HG03039 (cell line): ENCODE measurements around the gene PFDN1.

Experiments
- ATAC-seq: cut with Tn5 transposase; IDR thresholded peaks from one replicate; pipeline ENCODE4 v1.9.1; 2021; ENCODE audit warnings: mild to moderate bottlenecking, moderate library complexity; ENCODE audit not compliant: unreplicated experiment

PFDN1 gene

DNA sequence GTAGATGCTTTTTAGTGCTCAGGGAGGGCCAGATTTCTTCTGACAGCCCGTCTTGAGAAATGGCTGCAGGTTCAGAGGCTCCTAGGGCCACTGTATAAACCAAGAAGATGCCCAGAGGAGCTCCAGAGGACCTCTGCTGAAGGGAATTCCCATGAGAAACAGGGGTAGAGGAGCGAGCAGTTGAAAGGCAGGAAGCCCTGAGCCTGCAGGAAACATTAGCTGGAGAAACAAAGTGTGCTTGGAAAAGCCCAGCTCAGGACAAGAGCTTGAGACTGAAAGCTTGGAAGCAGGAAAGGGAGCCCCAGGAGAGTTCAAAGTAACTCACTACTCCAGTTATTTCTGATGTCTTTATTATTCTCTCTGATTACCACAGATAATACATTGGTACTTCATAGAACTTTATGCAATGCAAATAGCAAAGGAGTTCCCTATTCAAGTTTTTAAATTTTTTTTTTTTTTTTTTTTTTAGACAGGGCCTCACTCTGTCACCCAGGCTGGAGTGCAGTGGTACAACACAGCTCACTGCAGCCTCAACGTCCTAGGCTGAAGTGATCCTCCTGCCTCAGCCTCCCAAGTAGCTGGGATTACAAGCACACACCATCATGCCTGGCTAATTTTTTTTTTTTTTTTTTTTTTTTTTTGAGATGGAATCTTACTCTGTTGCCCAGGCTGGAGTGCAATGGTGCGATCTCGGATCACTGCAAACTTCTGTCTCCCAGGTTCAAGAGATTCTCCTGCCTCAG, 27.0 kb upstream of the PFDN1 start:
- no peak for ATAC-seq

DNA sequence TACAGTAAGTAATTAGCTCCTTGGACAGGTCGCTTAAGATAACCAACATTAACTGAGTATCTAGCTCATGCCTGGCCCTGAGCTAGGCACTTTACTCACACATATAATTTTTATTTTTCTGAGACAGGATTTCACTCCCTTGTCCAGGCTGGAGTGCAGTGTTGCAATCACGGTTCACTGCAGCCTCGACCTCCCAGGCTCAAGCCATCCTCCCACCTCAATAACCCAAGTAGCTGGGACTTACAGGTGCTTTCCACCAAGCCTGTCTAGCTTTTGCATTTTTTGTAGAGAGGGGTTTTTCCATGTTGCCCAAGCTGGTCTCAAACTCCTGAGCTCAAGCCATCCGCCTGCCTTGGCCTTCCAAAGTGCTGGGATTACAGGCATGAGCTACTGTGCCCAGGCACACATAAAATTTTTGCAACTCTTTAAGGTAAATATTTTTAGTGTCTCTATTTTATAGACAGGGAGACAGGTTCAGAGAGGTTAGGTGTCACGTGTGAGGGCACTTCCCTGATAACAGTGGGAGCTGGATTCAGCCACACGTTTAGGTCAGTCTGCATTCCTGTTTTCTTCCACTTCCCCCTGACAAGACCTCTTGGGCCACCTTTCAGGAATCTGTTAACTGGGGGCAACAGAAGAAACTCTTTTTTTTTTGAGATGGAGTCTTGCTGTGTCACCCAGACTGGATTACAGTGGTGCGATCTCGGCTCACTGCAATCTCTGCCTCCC, 25.3 kb upstream of the PFDN1 start:
- no peak for ATAC-seq

DNA sequence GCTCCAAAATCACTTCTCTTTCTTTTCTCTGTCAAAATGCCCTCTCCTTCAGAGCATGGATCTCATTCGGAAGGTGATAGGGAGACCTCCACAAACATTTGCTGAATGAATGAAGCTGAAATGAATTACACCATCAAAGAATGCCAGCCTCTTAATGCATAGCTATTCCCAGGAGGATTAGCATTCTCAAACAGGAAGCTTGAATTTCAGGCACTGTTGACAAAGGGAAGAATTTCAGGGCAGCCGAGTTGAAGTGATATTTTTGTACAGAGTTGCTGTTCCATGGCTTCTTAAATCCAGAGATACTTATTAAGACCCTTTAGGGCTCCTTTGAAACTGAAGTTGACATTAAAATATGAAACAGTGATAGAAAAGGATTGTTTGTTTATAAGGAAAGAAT, 24.7 kb upstream of the PFDN1 start:
- ATAC-seq = no peak

DNA sequence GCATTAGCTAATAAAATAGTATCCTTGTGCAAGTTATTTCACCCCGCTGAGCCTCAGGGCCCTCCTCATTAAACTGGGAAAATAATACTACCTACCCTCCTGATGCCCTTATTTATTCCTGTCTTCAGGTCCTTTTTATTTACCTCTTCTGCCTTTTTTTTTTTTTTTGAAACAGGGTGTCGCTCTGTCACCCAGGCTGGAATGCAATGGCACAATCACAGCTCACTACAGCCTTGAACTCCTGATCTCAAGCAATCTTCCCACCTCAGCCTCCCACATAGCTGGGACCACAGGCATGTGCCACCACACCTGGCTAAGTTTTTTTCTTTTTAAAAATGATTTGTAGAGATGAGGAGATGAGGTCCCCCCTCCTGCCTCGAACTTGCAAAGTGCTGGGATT, 22.6 kb upstream of the PFDN1 start:
- no peak for ATAC-seq

DNA sequence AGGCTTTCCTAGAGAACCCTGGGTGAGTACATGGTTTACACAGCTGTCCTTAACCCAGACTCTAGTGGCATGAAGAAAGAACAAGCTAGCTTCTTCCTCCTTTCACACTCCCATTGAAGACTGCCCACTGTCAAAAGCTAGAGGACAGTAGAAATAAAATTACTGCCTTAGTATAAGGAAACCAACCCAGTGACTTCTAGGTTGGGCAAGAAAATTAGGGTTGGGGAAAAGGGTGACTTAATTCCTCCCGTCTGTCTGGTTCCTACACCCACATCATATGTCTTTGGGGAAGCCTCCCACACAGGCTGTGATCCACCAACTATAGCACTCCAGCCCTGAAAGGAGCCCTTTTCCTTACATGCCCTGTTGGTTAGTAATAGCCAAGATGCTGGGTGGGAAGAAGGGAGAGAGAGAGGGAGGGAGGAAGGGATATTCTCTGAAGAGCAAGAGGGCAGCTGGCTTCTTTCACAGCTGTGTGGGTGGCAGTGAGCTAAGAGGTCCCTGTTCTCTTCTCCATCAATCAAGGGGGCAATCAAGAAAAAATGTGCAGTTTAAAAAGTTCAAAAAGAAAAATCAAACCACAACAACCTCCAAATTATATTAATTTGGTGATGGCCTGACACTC, 21.8 kb upstream of the PFDN1 start:
- ATAC-seq = no peak

DNA sequence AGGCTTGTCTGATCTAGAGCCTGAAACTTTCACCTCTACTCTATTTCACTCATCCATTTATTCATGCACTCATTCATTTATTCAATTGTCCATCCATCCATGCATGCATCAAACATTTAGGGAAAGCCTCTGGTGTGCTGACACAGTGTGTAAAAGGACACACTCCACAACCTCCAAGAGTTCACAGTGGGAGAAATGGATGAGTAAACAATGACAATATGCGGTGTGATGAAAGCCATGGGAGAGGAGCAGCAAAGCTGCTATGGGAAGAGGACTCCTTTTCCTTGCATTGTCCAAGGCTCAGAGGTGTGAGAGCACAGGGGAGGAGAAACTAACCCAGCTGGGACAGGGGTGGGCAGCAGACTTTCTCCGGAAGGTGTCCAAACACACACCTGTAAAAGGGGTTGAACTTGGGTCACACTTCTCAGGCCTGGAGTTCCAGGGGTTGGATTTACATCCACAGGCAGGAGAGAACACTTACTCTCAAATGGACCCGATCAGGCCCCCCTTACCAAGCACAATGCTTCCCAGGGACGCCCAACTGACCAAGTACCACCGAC, 21.2 kb upstream of the PFDN1 start:
- ATAC-seq = no peak

DNA sequence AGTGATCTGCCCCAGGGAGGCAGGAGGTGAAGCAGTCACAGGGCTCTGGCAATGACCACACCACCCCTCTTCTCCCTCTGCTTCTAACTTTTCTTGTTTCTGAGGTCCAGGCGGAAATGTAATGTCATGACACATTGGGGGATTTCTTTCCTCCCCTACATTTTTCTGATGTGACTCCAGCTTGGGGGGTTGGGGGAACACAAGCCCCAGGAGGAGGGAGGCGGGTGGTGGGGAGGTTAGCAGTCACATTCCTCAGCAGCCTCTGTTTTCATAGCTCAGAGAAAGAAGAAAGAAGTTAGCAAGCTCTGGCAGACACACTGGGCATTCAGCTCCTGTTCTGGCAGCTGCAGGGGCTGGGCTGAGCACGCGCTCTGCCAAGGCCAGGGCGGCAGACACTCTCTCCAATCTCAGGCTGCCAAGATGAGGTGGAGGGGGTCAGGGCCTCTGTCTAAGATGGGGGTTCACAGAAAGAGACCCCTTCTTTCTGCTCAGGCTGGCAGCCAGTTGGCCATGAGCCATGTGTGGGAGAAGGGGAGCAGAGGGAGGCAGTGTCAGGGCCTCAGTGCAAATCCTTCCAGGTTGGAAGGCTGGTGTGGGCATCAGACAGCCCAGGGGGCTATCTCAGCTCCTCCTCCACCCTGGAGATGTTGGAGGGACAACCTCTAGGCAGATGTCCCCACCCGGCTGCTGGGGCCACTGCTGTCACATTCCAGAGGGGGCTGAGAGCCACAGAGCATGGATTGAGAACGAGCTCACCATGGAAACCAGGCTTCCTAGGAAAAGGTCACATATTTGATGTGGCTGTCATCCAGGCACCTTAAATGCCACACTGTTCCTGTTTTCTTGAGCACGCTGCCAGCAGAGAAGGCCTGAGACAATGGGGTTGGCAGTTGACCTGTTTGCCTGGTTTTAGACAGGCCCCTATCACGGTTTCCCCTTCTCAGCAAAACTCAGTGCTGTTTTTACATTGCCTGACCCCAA, 20.1 kb upstream of the PFDN1 start:
- no peak for ATAC-seq

DNA sequence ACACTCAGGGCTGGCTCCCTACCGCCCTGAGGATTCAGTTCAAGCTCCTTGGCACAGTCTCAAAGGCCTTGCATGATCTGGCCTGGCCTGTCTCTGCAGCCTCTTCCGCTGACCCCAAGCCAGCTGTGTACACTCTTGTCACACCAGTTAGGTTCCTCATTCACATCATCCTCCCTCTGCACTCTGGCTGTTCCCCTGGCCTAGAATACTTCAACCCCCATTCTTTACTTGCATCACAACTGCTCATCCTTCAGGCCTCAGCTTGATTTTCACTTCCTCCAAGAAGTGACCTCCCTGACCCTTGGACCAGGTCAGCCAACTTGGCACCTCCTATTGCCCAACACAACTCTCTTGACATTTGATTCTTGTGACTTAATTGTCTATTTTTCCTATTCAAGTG, 18.9 kb upstream of the PFDN1 start:
- ATAC-seq = no peak

DNA sequence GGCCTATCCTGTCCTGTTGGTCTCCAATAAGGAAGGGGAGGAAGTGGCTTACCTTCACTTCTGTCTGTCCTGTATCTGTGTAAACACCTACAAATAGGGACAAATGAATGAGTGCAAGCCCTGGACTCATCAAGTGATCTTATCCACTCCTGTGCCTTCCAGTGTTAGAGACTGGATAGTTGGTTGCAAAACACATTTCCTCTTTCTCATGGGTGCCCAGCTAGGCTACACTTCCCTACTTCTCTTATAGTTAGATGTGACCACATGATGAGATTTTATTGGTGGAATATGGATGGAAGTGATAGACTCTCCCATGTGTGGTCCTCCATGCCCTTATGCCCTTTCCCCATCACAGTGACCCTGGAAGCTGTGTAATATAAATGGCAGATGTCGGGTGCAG, 16.9 kb upstream of the PFDN1 start:
- ATAC-seq = no peak

DNA sequence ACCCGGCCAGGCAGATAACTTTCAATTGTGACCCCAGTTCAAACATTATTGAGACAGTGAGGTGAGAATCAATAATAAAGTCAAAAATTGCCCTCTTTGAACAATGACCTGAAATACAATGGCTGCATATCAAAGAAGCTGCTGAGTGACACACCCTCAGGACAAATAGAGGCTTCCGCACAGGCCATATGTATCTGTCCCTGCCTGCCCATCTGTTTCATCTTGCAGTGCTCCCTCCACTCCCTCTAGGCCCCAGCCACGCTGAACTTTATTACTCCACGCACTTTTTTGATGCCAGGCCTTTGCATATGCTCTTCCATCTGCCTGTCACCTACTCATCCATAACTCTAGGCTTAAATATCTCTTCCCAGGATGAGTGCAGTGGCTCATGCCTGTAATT, 15.9 kb upstream of the PFDN1 start:
- no peak for ATAC-seq

DNA sequence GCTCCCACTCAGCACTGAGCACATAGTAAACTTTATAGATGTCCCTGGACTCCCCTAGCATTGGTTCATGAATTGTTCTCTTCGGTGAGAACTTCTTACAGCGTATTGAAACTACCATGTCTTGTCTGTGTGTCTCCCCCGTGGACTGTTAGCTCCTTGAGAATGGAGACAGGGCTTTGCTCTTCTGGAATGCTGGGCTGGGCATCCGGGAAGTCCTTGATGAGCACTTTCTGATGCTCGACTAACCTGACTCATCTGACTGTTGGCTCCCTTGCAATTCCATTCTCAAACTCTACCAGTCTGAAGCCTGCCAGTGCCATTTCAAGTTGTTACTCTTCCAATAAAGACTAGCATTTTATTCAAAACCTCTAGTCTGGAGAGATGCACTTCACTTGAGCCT, 15.0 kb upstream of the PFDN1 start:
- no peak for ATAC-seq

DNA sequence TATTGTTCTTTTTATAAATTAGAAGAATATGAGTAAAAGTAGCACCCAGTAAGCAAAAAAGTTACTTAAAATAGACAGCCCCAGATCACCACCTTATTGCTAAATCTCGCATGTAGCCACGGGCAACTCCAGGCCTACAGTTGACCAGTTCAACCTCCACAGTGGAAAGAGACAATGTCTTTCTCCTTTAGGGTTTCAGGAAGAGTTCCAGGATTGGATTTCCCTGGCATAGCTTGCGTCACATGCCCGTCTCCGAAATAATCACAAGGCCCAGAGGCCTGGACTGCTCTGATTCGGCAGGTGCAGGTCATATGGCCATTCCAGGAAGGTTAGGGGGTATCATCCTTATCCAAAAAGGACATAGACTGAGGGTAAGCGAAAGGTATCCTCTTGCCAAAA, 9.9 kb upstream of the PFDN1 start:
- ATAC-seq = no peak

DNA sequence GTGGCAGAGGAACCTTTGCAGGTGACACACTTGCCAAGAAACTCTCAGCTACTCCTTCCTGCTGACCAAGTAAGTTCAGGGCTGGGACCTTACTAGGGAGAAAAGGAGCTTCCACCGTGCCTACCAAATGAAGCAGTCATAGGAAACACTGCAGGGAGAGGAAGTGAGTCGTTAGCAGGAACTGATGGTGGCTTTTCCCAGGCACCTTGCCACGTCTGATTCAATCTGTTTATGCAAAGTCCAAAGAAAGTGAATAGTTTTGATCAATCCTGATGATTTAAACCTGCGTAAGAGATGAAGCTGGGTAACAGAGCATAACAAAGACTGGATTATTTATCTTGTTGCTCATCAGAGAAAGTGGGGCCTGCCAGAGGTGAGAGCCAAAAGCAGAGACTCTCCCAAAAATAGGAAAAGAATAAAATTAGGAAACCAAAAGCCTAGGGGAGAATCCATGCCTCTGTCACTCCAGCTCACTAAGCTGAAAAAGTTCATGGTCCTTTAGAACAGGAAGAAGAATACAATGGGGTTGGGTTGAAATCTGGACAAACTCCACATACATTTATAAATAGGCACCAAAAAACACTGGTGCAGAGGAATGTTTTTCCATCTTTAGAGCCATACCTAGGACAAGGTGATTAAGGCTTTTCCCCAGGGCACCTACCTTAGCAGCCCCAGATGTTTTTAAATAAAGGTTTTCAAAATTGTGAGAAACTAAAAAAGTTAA, 9.3 kb upstream of the PFDN1 start:
- no peak for ATAC-seq

DNA sequence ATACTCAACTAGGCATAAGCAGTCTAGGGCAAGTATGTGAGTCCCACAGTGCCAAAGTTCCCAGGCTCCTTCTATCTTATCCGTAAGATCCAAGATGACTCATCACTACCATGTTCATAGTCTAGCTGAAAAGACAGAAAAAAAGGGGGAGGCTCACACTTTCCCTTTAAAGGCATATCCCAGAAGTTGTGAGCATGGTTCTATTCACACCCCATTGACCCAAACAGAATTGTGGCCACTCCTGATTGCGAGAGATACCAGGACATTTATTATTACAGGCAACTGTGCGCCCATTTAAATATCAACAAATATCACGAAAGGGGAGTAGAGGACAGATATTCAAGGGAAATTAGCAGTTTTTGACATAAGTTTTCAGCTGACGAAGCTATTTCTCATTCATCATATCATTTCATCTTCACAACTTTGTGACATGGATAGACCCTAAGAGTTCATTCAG, 8.1 kb upstream of the PFDN1 start:
- ATAC-seq = no peak

DNA sequence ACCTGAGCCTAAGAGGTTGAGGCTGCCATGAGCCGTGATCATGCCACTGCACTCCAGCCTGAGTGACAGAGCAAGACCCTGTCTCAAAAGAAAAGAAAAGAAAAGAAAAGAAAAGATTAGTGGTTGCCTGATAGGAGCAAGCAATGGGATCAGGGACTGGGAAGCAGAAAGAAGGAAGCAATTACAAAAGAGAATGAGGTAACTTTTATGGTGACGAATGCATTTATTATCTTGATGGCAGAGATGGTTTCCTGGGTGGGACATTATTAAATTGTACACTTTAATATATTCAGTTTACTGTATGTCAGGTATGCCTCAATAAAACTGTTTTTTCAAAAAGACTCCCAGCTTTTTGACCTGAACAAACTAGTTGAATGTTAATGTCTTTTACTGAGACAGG, 7.5 kb upstream of the PFDN1 start:
- no peak for ATAC-seq

DNA sequence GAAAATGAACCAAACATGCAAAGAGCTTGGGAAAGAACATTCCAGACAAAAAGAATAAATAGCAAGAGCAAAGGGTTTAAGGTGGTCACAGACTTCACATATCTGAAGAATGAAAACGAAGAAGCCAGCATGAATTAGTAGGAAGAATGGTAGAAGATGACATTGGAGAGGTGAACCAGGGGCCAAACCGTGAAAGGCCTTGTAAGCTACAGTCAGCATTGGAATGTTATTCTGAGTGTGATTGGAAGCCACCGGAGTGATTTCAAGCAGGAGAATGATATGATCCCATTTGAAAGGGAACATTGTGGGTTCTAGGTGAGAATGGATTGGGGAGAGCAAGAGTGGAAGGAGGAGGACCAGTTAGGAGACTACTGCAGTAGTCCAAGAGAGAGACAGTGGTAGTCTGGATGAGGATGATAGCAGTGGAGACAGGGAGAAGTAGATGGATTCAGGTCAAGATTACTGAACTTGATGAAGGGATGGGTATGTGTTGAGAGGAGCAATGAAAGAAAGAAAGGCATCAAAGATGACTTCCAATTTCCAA, 6.9 kb upstream of the PFDN1 start:
- ATAC-seq = no peak

DNA sequence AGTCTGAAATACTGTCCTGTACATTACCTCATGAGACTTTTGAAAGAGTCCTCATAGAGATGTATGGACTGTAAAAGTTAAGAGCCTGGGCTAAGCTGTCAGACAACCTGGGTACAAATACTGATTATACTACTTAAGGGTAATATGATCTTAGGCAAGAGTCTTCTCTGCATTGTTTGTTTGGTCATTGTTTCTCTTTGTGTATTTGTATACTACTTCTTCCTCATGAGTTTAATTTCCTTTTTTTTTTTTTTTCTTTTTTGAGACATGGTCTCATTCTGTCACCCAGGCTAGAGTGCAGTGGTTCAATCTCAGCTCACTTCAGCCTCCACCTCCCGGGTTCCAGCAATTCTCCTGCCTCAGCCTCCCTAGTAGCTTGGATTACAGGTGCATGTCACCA, 2.6 kb upstream of the PFDN1 start:
- ATAC-seq = no peak

DNA sequence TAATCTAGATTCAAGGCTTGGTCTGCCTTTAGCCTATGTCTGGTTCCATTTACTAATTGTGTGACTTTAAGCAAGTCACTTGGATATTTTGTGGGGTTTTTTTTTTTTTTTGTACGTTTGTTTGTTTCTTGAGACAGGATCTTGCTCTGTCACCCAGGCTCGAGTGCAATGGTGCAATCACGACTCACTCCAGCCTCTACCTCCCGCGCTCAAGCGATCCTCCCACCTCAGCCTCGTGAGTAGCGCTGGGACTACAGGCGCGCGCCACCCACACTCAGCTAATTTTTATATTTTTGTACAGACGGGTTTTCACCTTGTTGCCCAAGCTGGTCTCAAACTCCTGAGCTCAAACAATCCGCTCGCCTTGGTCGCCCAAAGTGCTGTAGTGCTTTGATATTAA, 1.1 kb upstream of the PFDN1 start:
- no peak for ATAC-seq

DNA sequence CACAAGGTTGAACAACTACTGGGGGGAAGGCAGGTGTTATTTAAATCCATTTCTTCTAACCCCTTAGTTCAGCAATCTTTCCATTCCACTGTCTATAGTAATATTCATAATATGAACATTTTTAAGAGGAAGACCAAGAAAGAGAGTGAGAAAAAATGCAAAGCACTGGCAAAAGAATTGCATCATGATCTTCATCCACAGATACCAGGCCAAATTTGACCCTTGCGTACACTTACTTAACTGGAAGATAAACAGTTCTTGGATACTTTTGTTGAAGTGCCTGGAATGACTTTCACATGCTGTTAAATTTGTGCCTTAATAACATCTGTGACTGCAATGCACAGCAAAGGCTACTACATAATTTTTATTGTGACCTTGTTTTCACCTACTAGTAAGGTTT, 1.8 kb downstream of the PFDN1 start:
- no peak for ATAC-seq

DNA sequence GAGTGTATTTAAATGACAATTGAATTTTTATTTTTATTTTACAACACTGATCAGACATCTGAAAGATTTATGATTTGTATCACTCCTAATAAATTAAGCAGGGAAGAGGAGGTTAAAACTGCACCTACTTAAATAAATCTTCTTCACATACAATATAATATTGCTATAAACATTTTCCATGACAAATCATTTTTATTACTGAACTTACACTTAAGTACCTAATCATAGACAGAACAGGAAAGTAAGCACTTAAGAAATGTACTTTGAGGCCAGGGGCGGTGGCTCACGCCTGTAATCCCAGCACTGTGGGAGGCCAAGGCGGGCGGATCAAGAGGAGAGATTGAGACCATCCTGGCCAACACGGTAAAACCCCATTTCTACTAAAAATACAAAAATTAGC, 3.8 kb downstream of the PFDN1 start:
- no peak for ATAC-seq
